BLaER1 (cell line): ENCODE results near the gene KCTD16.

Experiments
- H3K27ac ChIP-seq: shearing (Covaris generic); formaldehyde crosslinking; 2 replicates; pipeline ENCODE4 v1.8.1; 2022
- H3K27me3 ChIP-seq: shearing (Covaris generic); formaldehyde crosslinking; 2 replicates; pipeline ENCODE4 v1.8.1; 2022
- H3K36me3 ChIP-seq: shearing (Covaris generic); formaldehyde crosslinking; 2 replicates; pipeline ENCODE4 v1.8.1; 2022
- H3K4me1 ChIP-seq: shearing (Covaris generic); formaldehyde crosslinking; 2 replicates; pipeline ENCODE4 v1.8.1; 2022
- H3K4me2 ChIP-seq: shearing (Covaris generic); formaldehyde crosslinking; 2 replicates; pipeline ENCODE4 v1.8.1; 2022
- H3K4me3 ChIP-seq: shearing (Covaris generic); formaldehyde crosslinking; 2 replicates; pipeline ENCODE4 v1.8.1; 2022
- H3K9ac ChIP-seq: shearing (Covaris generic); formaldehyde crosslinking; 2 replicates; pipeline ENCODE4 v1.8.1; 2022
- H3K9me3 ChIP-seq: shearing (Covaris generic); formaldehyde crosslinking; 2 replicates; pipeline ENCODE4 v1.8.1; 2022
- H4K20me1 ChIP-seq: shearing (Covaris generic); formaldehyde crosslinking; 2 replicates; pipeline ENCODE4 v1.8.1; 2022
- Cebpa-rat ChIP-seq: shearing (Covaris generic); IDR thresholded peaks from 2 replicates; pipeline ENCODE4 v1.8.1; 2022

Gene KCTD16

GRCh38 chr5:144275329-144275728 lies 104.7 kb downstream of the KCTD16 start:
- Histone ChIP-seq H3K4me3 (no peak overlapping the region), H3K36me3 (no peaks in the 10 kb centered on the region), H3K4me2 (no peak overlapping the region), H3K4me1 (no peaks in the 10 kb centered on the region), H3K9ac (no peak overlapping the region), H4K20me1 (no peaks in the 10 kb centered on the region), H3K27ac (no peak overlapping the region), H3K9me3 (peaks cover 7% of the 10 kb centered on the region), H3K27me3 (no peaks in the 10 kb centered on the region)
- no peak for TF ChIP-seq Cebpa-rat

- H3K9me3 ChIP-seq: peaks cover 7% of the 10 kb centered on the region
- TF ChIP-seq Cebpa-rat: no peak
- H3K9ac ChIP-seq: no peak overlapping the region
- no peak overlapping the region for H3K4me2 ChIP-seq
- H3K36me3 ChIP-seq: no peaks in the 10 kb centered on the region
- H3K27ac ChIP-seq: no peak overlapping the region
- H3K4me1 ChIP-seq: no peaks in the 10 kb centered on the region
- H3K27me3 ChIP-seq: no peaks in the 10 kb centered on the region
- H4K20me1 ChIP-seq: no peaks in the 10 kb centered on the region
- no peak overlapping the region for H3K4me3 ChIP-seq
Measured at GRCh38 chr5:144276034-144276822, 105.6 kb downstream of the KCTD16 start.

GRCh38 chr5:144281784-144282183 lies 111.1 kb downstream of the KCTD16 start:
- no peaks in the 10 kb centered on the region for H3K27me3 ChIP-seq
- H3K9ac ChIP-seq: no peak overlapping the region
- no peaks in the 10 kb centered on the region for H3K9me3 ChIP-seq
- no peak overlapping the region for H3K4me3 ChIP-seq
- no peak overlapping the region for H3K27ac ChIP-seq
- no peak overlapping the region for H3K4me2 ChIP-seq
- TF ChIP-seq Cebpa-rat: no peak
- H4K20me1 ChIP-seq: no peaks in the 10 kb centered on the region
- H3K36me3 ChIP-seq: no peaks in the 10 kb centered on the region
- H3K4me1 ChIP-seq: no peaks in the 10 kb centered on the region

- H3K9me3 ChIP-seq: no peaks in the 10 kb centered on the region
- H3K9ac ChIP-seq: no peak overlapping the region
- no peaks in the 10 kb centered on the region for H3K27me3 ChIP-seq
- no peaks in the 10 kb centered on the region for H4K20me1 ChIP-seq
- H3K27ac ChIP-seq: no peak overlapping the region
- H3K36me3 ChIP-seq: no peaks in the 10 kb centered on the region
- H3K4me1 ChIP-seq: no peaks in the 10 kb centered on the region
- no peak overlapping the region for H3K4me2 ChIP-seq
- TF ChIP-seq Cebpa-rat: no peak
- H3K4me3 ChIP-seq: no peak overlapping the region
Measured at GRCh38 chr5:144284036-144284435, 113.4 kb downstream of the KCTD16 start.

- no peak for TF ChIP-seq Cebpa-rat
- H3K4me2 ChIP-seq: no peak overlapping the region
- H3K4me1 ChIP-seq: no peaks in the 10 kb centered on the region
- no peaks in the 10 kb centered on the region for H3K9me3 ChIP-seq
- no peaks in the 10 kb centered on the region for H4K20me1 ChIP-seq
- H3K27ac ChIP-seq: no peak overlapping the region
- no peak overlapping the region for H3K9ac ChIP-seq
- H3K27me3 ChIP-seq: no peaks in the 10 kb centered on the region
- H3K36me3 ChIP-seq: no peaks in the 10 kb centered on the region
- no peak overlapping the region for H3K4me3 ChIP-seq
Measured at GRCh38 chr5:144284931-144285502, 114.3 kb downstream of the KCTD16 start.

- H3K4me1 ChIP-seq: no peaks in the 10 kb centered on the region
- no peak overlapping the region for H3K4me2 ChIP-seq
- TF ChIP-seq Cebpa-rat: no peak
- no peak overlapping the region for H3K9ac ChIP-seq
- no peaks in the 10 kb centered on the region for H3K9me3 ChIP-seq
- no peak overlapping the region for H3K27ac ChIP-seq
- H3K36me3 ChIP-seq: no peaks in the 10 kb centered on the region
- no peaks in the 10 kb centered on the region for H3K27me3 ChIP-seq
- no peak overlapping the region for H3K4me3 ChIP-seq
- H4K20me1 ChIP-seq: no peaks in the 10 kb centered on the region
Measured at GRCh38 chr5:144289277-144289676, 118.6 kb downstream of the KCTD16 start.

- H4K20me1 ChIP-seq: no peaks in the 10 kb centered on the region
- H3K4me2 ChIP-seq: no peak overlapping the region
- no peak overlapping the region for H3K4me3 ChIP-seq
- H3K27ac ChIP-seq: no peak overlapping the region
- TF ChIP-seq Cebpa-rat: no peak
- H3K9me3 ChIP-seq: no peaks in the 10 kb centered on the region
- H3K36me3 ChIP-seq: no peaks in the 10 kb centered on the region
- H3K27me3 ChIP-seq: no peaks in the 10 kb centered on the region
- no peaks in the 10 kb centered on the region for H3K4me1 ChIP-seq
- no peak overlapping the region for H3K9ac ChIP-seq
Measured at GRCh38 chr5:144292029-144292428, 121.4 kb downstream of the KCTD16 start.

- Histone ChIP-seq H3K27ac (no peak overlapping the region), H3K9me3 (no peaks in the 10 kb centered on the region), H4K20me1 (no peaks in the 10 kb centered on the region), H3K36me3 (no peaks in the 10 kb centered on the region), H3K9ac (no peak overlapping the region), H3K4me1 (no peaks in the 10 kb centered on the region), H3K27me3 (no peaks in the 10 kb centered on the region), H3K4me3 (no peak overlapping the region), H3K4me2 (no peak overlapping the region)
- no peak for TF ChIP-seq Cebpa-rat
Measured at GRCh38 chr5:144295284-144295683, 124.6 kb downstream of the KCTD16 start.

- H4K20me1 ChIP-seq: no peaks in the 10 kb centered on the region
- no peak overlapping the region for H3K4me2 ChIP-seq
- no peaks in the 10 kb centered on the region for H3K36me3 ChIP-seq
- no peak overlapping the region for H3K27ac ChIP-seq
- no peaks in the 10 kb centered on the region for H3K4me1 ChIP-seq
- H3K9ac ChIP-seq: no peak overlapping the region
- no peaks in the 10 kb centered on the region for H3K9me3 ChIP-seq
- no peak overlapping the region for H3K4me3 ChIP-seq
- H3K27me3 ChIP-seq: no peaks in the 10 kb centered on the region
- no peak for TF ChIP-seq Cebpa-rat
Measured at GRCh38 chr5:144297081-144297480, 126.4 kb downstream of the KCTD16 start.

- no peak overlapping the region for H3K9ac ChIP-seq
- no peaks in the 10 kb centered on the region for H3K27me3 ChIP-seq
- H3K4me2 ChIP-seq: no peak overlapping the region
- H3K4me1 ChIP-seq: no peaks in the 10 kb centered on the region
- H3K36me3 ChIP-seq: no peaks in the 10 kb centered on the region
- H4K20me1 ChIP-seq: no peaks in the 10 kb centered on the region
- no peaks in the 10 kb centered on the region for H3K9me3 ChIP-seq
- TF ChIP-seq Cebpa-rat: no peak
- no peak overlapping the region for H3K4me3 ChIP-seq
- H3K27ac ChIP-seq: no peak overlapping the region
Measured at GRCh38 chr5:144298658-144299057, 128.0 kb downstream of the KCTD16 start.
